Endothelial cell of umbilical vein (primary cell): ENCODE data around the gene UBE2U. TPM values are rescaled to one million over a fixed set of nuclear protein-coding genes. Genes with fewer than 3 reads are reported as not detected.

ENCODE experiments used
- BruUV-seq: library from RNA; stranded (reverse); fragments of 400-500 nt; replicated peaks from 2 replicates; lab custom pipeline; 2021; lab: Mats Ljungman, UMichigan
- CTCF ChIA-PET: fragments of 300-600, 350-600 bp; sonication (Branson Sonifier 250); formaldehyde crosslinking; loops from one replicate; lab custom pipeline; 2021; ENCODE audit warnings: antibody characterized with exemption, inconsistent platforms; lab: Charles Lee
- POLR2A ChIA-PET: fragments of 300-600, 350-600 bp; sonication (Branson Sonifier 250); formaldehyde crosslinking; loops from one replicate; lab custom pipeline; 2021; ENCODE audit warnings: antibody characterized with exemption, inconsistent platforms; lab: Charles Lee
- DNase-seq: peaks from one replicate; pipeline ENCODE4 v3.0.0-alpha.2; 2011; ENCODE audit warnings: low read depth, low spot score
- FAIRE-seq: peaks from 2 replicates; lab custom pipeline; 2011; peaks lifted over from hg19 to GRCh38; lab: Jason Lieb, UNC
- H2AFZ ChIP-seq: 2 replicates; pipeline ENCODE4 v1.6.0; 2012; ENCODE audit warnings: low read depth, low read length, control low read depth, inconsistent platforms
- H3K27ac ChIP-seq: 2 replicates; pipeline ENCODE4 v1.5.1; 2011; ENCODE audit warnings: low read depth, mild to moderate bottlenecking, control low read depth, low read length, moderate library complexity; ENCODE audit not compliant: insufficient read depth
- H3K27me3 ChIP-seq, 2 experiments: 2 replicates each; pipeline versions ENCODE4 v1.6.0 to v1.6.1; 2011; ENCODE audit warnings: low read length in 2 of 2, mixed read lengths in 1 of 2; ENCODE audit not compliant: control insufficient read depth in 2 of 2, insufficient read depth in 2 of 2
- H3K36me3 ChIP-seq, 2 experiments: 2 replicates in 1 of 2; 3 replicates in 1 of 2; pipeline ENCODE4 v1.5.1; 2011; ENCODE audit warnings: low read length in 2 of 2, mild to moderate bottlenecking in 1 of 2, moderate library complexity in 1 of 2; ENCODE audit not compliant: control insufficient read depth in 2 of 2, insufficient read depth in 2 of 2; ENCODE audit errors: extremely low read depth in 1 of 2
- H3K4me1 ChIP-seq: 3 replicates; pipeline ENCODE4 v1.5.1; 2011; ENCODE audit warnings: mild to moderate bottlenecking, low read length; ENCODE audit not compliant: control insufficient read depth, insufficient read depth; ENCODE audit errors: extremely low read depth
- H3K4me2 ChIP-seq: 2 replicates; pipeline ENCODE4 v1.6.1; 2011; ENCODE audit warnings: low read length, control low read depth, mixed read lengths; ENCODE audit not compliant: insufficient read depth
- H3K4me3 ChIP-seq, 3 experiments: fragments of 200-600 bp in 1 of 3; sonication (generic), shearing (Covaris generic) in 1 of 3; replicated peaks in 1 of 3; 2 replicates each; pipeline ENCODE4 v1.5.1; 2011 to 2016; ENCODE audit warnings: control low read depth in 3 of 3, low read length in 3 of 3, mild to moderate bottlenecking in 2 of 3, inconsistent platforms in 1 of 3, low read depth in 1 of 3, moderate library complexity in 1 of 3; ENCODE audit not compliant: insufficient read depth in 1 of 3
- H3K79me2 ChIP-seq: 2 replicates; pipeline ENCODE4 v1.6.0; 2012; ENCODE audit warnings: low read length, inconsistent platforms; ENCODE audit not compliant: control insufficient read depth, insufficient read depth
- H3K9ac ChIP-seq: replicated peaks from 2 replicates; pipeline ENCODE3; 2011; ENCODE audit warnings: low read length, control low read depth; ENCODE audit not compliant: insufficient read depth; ENCODE audit errors: extremely low read depth
- H3K9me1 ChIP-seq: replicated peaks from 3 replicates; pipeline ENCODE4 v1.6.0; 2011; ENCODE audit warnings: mild to moderate bottlenecking, low read length; ENCODE audit not compliant: control insufficient read depth, insufficient read depth; ENCODE audit errors: extremely low read depth
- H3K9me3 ChIP-seq: replicated peaks from 2 replicates; pipeline ENCODE4 v1.5.1; 2012; ENCODE audit warnings: low read length, inconsistent platforms; ENCODE audit not compliant: control insufficient read depth, insufficient read depth
- H4K20me1 ChIP-seq: replicated peaks from 2 replicates; pipeline ENCODE3; 2011; ENCODE audit warnings: mild to moderate bottlenecking, low read length; ENCODE audit not compliant: control insufficient read depth, insufficient read depth; ENCODE audit errors: extremely low read depth
- EZH2 ChIP-seq: IDR thresholded peaks from 2 replicates; pipeline ENCODE4 v1.6.1; 2012; ENCODE audit warnings: borderline replicate concordance, low read depth, mild to moderate bottlenecking, moderate library complexity, low read length, inconsistent platforms; ENCODE audit not compliant: severe bottlenecking
- FOS ChIP-seq: IDR thresholded peaks from 2 replicates; pipeline ENCODE4 v1.6.1; 2011; ENCODE audit warnings: mild to moderate bottlenecking, low read length, moderate library complexity, borderline replicate concordance; ENCODE audit not compliant: insufficient read depth
- GATA2 ChIP-seq: IDR thresholded peaks from 2 replicates; pipeline ENCODE4 v1.7.0; 2011; ENCODE audit warnings: low read depth, mild to moderate bottlenecking, moderate library complexity, mixed read lengths, low read length; ENCODE audit not compliant: insufficient read length, insufficient read depth
- JUN ChIP-seq: IDR thresholded peaks from 2 replicates; pipeline ENCODE4 v1.6.1; 2011; ENCODE audit warnings: borderline replicate concordance, low read depth; ENCODE audit not compliant: insufficient read length, insufficient read depth
- MYC ChIP-seq: IDR thresholded peaks from one replicate; pipeline ENCODE4 v1.6.1; 2011; ENCODE audit warnings: mild to moderate bottlenecking, low read depth, low read length
- POLR2A ChIP-seq: IDR thresholded peaks from 2 replicates; pipeline ENCODE4 v1.6.1; 2012; ENCODE audit warnings: low read depth, mild to moderate bottlenecking, control low read depth, low read length
- POLR2AphosphoS5 ChIP-seq: IDR thresholded peaks from 2 replicates; pipeline ENCODE4 v1.6.1; 2012; ENCODE audit warnings: low read depth, mild to moderate bottlenecking, control low read depth, low read length, moderate library complexity; ENCODE audit not compliant: insufficient read depth
- dilution Hi-C: fragments of 300-500 bp; cut with MboI; formaldehyde crosslinking; loops from one replicate; pipeline ENCODE4 v1.15.0; 2019; ENCODE audit warnings: low sequenced_read_pairs; ENCODE audit not compliant: extremely low pct_ligation_motif_present
- intact Hi-C: fragments of 100-400 bp; cut with micrococcal nuclease; formaldehyde crosslinking; loops from one replicate; pipeline ENCODE4 v1.10.0; 2022
- polyA plus RNA-seq, 4 experiments: library from polyadenylated mRNA; depleted of rRNA in 3 of 4; stranded (reverse) in 3 of 4; unstranded in 1 of 4; fragments of >200 nt; gene quantifications; 2 replicates each; pipeline versions ENCODE4 v1.2.1 to v1.2.3, GENCODE V29; 2011 to 2012; ENCODE audit warnings: missing spikeins in 1 of 4
- total RNA-seq: library from RNA; stranded (reverse); gene quantifications from 2 replicates; pipeline ENCODE4 v1.2.3, GENCODE V29; 2021
- TF ChIP-seq, protein P1 (sequence below), 2 donors: IDR thresholded peaks; 1 replicate in 1 of 2; 2 replicates in 1 of 2; pipeline ENCODE4 v1.5.1; 2011; ENCODE audit warnings: low read length in 2 of 2, mild to moderate bottlenecking in 2 of 2, moderate library complexity in 2 of 2, control low read depth in 1 of 2, inconsistent platforms in 1 of 2, low read depth in 1 of 2; ENCODE audit not compliant: insufficient read depth in 1 of 2; ENCODE audit errors: extremely low read depth in 1 of 2
- TF ChIP-seq, protein P2 (sequence below): IDR thresholded peaks from 2 replicates; pipeline ENCODE4 v1.6.1; 2011; ENCODE audit not compliant: insufficient read depth, insufficient read length

Gene UBE2U
- total and polyA plus RNA-seq, 2 donors (not counting 3 experiments of a cell fraction or from before 2014, with no cell fraction given) = not detected

- dilution Hi-C loops = no loop called here
- Histone ChIP-seq H3K36me3 (no peaks in the 10 kb centered on the region), H3K4me1 (peaks cover 6% of the 10 kb centered on the region), H3K9ac (no peak overlapping the region), H3K9me1 (no peaks in the 10 kb centered on the region), H2AFZ (no peak overlapping the region), H3K4me2 (no peak overlapping the region), H3K79me2 (no peaks in the 10 kb centered on the region), H4K20me1 (no peaks in the 10 kb centered on the region), H3K4me3 (no peak overlapping the region), H3K27ac (no peak overlapping the region), H3K9me3 (no peaks in the 10 kb centered on the region), H3K27me3 (peaks cover 0 to 2% of the 10 kb centered on the region in 2 experiments)
- no peak for DNase-seq
- intact Hi-C loops = no loop called here
- ChIA-PET CTCF (no interaction called here), POLR2A (no interaction called here)
- no TSS peak for BruUV-seq
- TF ChIP-seq FOS (no peak), GATA2 (no peak), MYC (no peak), POLR2A (no peak), JUN (no peak), EZH2 (no peak), POLR2AphosphoS5 (no peak)
- TF ChIP-seq, protein P1, sequence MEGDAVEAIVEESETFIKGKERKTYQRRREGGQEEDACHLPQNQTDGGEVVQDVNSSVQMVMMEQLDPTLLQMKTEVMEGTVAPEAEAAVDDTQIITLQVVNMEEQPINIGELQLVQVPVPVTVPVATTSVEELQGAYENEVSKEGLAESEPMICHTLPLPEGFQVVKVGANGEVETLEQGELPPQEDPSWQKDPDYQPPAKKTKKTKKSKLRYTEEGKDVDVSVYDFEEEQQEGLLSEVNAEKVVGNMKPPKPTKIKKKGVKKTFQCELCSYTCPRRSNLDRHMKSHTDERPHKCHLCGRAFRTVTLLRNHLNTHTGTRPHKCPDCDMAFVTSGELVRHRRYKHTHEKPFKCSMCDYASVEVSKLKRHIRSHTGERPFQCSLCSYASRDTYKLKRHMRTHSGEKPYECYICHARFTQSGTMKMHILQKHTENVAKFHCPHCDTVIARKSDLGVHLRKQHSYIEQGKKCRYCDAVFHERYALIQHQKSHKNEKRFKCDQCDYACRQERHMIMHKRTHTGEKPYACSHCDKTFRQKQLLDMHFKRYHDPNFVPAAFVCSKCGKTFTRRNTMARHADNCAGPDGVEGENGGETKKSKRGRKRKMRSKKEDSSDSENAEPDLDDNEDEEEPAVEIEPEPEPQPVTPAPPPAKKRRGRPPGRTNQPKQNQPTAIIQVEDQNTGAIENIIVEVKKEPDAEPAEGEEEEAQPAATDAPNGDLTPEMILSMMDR (IDR thresholded peaks at IDR 0.05; ENCODE audit: extremely low read depth in 1 of 2, insufficient read depth in 1 of 2, low read depth in 1 of 2, low read length in 2 of 2) = no peak
- TF ChIP-seq, protein P2, sequence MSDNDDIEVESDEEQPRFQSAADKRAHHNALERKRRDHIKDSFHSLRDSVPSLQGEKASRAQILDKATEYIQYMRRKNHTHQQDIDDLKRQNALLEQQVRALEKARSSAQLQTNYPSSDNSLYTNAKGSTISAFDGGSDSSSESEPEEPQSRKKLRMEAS = no peak
- no peak for FAIRE-seq
Observed at GRCh38 chr1:64315402-64315801, 112.0 kb downstream of the UBE2U start.
